K562 (cell line): ENCODE data around the gene TSPYL6. TPM values are rescaled to one million over a fixed set of nuclear protein-coding genes. Genes with fewer than 3 reads are reported as not detected.

Source experiments
- CTBP1 ChIP-seq: fragments of 450-650 bp; IDR thresholded peaks from 2 replicates; pipeline ENCODE4 v1.6.1; 2016; ENCODE audit warnings: borderline replicate concordance
- ZFX ChIP-seq: sonication (generic); formaldehyde crosslinking; IDR thresholded peaks from 2 replicates; pipeline ENCODE4 v1.8.0; 2022; ENCODE audit warnings: mild to moderate bottlenecking, missing genetic modification reagents, moderate library complexity
- ZNF239 ChIP-seq: fragments of 250-450 bp; sonication (Bioruptor Pico); IDR thresholded peaks from 2 replicates; pipeline ENCODE4 v1.4.0; 2020; ENCODE audit warnings: mild to moderate bottlenecking
- ZNF668 ChIP-seq: fragments of 250-450 bp; sonication (Bioruptor Pico); IDR thresholded peaks from 2 replicates; pipeline ENCODE4 v1.8.0; 2022; ENCODE audit warnings: mild to moderate bottlenecking, inconsistent platforms
- polyA plus RNA-seq, 8 experiments: library from polyadenylated mRNA; depleted of rRNA in 4 of 8; stranded (reverse) in 5 of 8; unstranded in 3 of 8; fragments of >200 nt; fragmentation: Nextera tagmentation in 2 of 8; fragmentation: Illumina TruSeq in 1 of 8; extraction: Ambion mirVana in 2 of 8; extraction: Trizol in 1 of 8; gene quantifications; 2 replicates each; pipeline versions ENCODE4 v1.2.1 to v1.2.3, GENCODE V29; 2011 to 2014; ENCODE audit warnings: inconsistent platforms in 1 of 8, missing spikeins in 1 of 8
- total RNA-seq, 7 experiments: library from RNA; depleted of rRNA in 6 of 7; stranded (reverse); fragments of >200 nt in 6 of 7; fragmentation: Illumina TruSeq in 2 of 7; extraction: Trizol in 2 of 7; gene quantifications; 2 replicates each; pipeline versions ENCODE4 v1.2.1 to v1.2.3, GENCODE V29; 2011 to 2021; ENCODE audit warnings: low replicate concordance in 1 of 7
- TF ChIP-seq, protein P1 (sequence below): fragments of 450-650 bp; IDR thresholded peaks from 2 replicates; pipeline ENCODE4 v1.6.1; 2016; ENCODE audit warnings: low read depth

The TSPYL6 gene
- total and polyA plus RNA-seq, 9 of the 15 experiments (the other 6 are each of a cell fraction or from before 2014, with no cell fraction given): 1.5 to 10.1 (median 7.6) TPM

DNA sequence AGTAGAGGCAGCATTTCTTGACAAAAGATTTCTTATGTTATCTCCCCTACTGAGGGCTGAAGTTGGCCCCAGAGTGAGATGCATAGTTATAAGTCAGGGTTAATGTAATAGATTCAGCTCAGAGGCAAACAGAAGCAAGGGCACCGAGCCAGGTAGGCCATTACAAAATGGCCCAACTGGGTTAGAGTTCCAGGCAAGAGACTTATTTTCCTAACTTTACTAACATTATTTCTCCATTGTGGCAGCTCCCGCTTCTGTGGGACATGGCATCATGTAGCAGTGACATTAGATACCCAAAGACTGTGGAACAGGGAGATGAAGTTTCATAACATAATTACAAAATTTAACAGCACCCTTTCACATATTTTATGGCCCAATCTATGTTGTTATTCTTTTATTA is 27.1 kb downstream of the TSPYL6 start (continued):
- TF ChIP-seq, protein P1, sequence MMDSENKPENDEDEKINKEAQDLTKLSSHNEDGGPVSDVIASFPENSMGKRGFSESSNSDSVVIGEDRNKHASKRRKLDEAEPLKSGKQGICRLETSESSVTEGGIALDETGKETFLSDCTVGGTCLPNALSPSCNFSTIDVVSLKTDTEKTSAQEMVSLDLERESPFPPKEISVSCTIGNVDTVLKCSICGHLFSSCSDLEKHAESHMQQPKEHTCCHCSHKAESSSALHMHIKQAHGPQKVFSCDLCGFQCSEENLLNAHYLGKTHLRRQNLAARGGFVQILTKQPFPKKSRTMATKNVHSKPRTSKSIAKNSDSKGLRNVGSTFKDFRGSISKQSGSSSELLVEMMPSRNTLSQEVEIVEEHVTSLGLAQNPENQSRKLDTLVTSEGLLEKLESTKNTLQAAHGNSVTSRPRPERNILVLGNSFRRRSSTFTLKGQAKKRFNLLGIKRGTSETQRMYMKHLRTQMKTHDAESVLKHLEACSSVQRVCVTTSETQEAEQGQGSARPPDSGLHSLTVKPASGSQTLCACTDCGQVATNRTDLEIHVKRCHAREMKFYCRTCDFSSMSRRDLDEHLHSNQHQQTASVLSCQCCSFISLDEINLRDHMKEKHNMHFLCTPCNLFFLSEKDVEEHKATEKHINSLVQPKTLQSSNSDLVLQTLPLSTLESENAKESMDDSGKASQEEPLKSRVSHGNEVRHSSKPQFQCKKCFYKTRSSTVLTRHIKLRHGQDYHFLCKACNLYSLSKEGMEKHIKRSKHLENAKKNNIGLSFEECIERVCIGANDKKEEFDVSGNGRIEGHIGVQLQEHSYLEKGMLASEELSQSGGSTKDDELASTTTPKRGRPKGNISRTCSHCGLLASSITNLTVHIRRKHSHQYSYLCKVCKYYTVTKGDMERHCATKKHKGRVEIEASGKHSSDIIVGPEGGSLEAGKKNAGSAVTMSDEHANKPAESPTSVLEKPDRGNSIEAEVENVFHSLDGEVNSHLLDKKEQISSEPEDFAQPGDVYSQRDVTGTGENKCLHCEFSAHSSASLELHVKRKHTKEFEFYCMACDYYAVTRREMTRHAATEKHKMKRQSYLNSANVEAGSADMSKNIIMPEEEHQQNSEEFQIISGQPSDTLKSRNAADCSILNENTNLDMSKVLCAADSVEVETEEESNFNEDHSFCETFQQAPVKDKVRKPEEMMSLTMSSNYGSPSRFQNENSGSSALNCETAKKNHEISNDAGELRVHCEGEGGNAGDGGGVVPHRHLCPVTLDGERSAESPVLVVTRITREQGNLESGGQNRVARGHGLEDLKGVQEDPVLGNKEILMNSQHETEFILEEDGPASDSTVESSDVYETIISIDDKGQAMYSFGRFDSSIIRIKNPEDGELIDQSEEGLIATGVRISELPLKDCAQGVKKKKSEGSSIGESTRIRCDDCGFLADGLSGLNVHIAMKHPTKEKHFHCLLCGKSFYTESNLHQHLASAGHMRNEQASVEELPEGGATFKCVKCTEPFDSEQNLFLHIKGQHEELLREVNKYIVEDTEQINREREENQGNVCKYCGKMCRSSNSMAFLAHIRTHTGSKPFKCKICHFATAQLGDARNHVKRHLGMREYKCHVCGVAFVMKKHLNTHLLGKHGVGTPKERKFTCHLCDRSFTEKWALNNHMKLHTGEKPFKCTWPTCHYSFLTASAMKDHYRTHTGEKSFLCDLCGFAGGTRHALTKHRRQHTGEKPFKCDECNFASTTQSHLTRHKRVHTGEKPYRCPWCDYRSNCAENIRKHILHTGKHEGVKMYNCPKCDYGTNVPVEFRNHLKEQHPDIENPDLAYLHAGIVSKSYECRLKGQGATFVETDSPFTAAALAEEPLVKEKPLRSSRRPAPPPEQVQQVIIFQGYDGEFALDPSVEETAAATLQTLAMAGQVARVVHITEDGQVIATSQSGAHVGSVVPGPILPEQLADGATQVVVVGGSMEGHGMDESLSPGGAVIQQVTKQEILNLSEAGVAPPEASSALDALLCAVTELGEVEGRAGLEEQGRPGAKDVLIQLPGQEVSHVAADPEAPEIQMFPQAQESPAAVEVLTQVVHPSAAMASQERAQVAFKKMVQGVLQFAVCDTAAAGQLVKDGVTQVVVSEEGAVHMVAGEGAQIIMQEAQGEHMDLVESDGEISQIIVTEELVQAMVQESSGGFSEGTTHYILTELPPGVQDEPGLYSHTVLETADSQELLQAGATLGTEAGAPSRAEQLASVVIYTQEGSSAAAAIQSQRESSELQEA: no peak
- TF ChIP-seq CTBP1 (no peak), ZNF239 (CRISPR knock-in tag) (no peak), ZFX (no peak), ZNF668 (CRISPR knock-in tag) (no peak)
